Left colon (tissue), 2 donors: ENCODE data around the gene MAP2K2. TPM values are rescaled to one million over a fixed set of nuclear protein-coding genes. Genes with fewer than 3 reads are reported as not detected.

ENCODE experiments used
- ATAC-seq: fragments of 200-7000 bp; cut with Tn5 transposase; one replicate; pipeline ENCODE4 v1.9.1; 2020; ENCODE audit warnings: mild to moderate bottlenecking, moderate library complexity
- DNase-seq, 2 donors: peaks; one replicate each; pipeline ENCODE4 v3.0.0-alpha.2; 2020
- intact Hi-C, 2 donors: fragments of 100-400 bp; cut with DNase I in 1 of 2; cut with micrococcal nuclease in 1 of 2; formaldehyde crosslinking; loops; one replicate each; pipeline versions ENCODE4 v1.11.2 to v1.14.0; 2022; cut with DNase I, micrococcal nuclease
- total RNA-seq, 2 donors: library from RNA; stranded (reverse); fragmentation: NEBNext Ultra II Directional; extraction: Animal tissue kit (Norgen Biotek cat#: 25700); gene quantifications; one replicate each; pipeline ENCODE4 v1.2.1, GENCODE V29; 2021
- donor health status: DM: no; HTN: no; CAD: no.
- donor health status: DM: yes; HTN: yes; CAD: no.

The MAP2K2 gene
- total RNA-seq, 2 donors from 2014 or later: 208 to 229 TPM

DNA sequence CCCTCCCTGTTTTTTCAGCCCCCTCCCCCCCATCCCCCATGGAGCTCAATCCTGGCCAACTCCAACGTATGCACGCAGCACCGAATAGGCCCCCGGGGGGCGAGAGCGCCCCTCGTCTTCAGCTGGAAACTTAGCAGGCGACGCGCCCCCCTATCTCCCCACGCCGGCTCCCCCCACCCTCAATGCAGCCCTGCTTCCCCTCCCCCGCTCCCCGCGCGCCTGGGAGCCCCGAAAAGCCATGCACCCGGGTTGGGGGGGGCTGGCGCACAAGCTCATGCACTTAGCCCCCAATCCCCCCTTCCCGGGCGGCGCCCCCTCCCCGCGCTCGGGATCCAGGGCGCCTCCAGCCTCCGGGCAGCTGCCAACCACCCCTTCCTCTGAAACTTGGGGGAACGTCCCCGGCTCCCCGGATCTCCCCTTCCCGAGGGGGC, 57.7 kb downstream of the MAP2K2 start:
- ATAC-seq (no peak), DNase-seq (peak; percentile 72 to 77)
- intact Hi-C loops: no loop called here

DNA sequence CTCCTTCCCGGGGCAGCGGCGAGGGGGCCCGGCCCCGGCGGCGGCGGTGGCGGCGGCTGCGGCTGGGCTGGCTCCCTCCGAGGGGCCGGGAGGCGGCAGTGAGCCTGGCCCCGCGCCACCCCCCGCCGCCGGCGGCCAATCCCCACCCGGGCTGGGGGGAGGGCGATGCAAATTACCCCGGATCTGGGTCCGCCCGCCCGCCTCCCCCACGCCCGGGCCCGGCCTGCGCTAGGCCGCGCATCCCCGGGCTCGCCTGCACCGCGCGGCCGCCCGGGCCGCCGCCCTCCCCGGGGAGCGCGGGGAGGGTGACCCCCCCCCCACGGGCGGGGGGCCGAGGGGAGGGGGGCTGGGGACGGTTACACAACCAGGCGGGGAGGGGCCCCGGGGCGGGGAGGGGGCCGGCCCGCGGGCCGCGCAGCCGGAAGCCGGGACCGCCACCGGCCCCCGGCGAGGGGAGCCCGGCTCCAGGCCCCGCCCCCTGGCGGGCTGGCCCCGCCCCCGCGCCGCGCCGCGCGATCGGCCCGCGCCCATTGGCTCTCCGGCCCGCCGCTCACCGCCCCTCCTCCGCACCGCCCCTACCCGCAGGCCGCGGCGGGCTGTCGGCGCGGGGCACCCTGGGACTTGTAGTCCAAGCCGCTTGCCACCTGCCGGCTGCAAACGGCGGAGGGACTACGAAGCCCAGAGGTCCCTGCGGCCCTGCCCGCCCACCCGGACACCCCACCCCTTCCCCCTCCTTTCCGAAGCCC, 58.3 kb downstream of the MAP2K2 start:
- ATAC-seq: peak; percentile 45
- intact Hi-C loops: no loop called here
- DNase-seq: peak; percentile 96 to 97

DNA sequence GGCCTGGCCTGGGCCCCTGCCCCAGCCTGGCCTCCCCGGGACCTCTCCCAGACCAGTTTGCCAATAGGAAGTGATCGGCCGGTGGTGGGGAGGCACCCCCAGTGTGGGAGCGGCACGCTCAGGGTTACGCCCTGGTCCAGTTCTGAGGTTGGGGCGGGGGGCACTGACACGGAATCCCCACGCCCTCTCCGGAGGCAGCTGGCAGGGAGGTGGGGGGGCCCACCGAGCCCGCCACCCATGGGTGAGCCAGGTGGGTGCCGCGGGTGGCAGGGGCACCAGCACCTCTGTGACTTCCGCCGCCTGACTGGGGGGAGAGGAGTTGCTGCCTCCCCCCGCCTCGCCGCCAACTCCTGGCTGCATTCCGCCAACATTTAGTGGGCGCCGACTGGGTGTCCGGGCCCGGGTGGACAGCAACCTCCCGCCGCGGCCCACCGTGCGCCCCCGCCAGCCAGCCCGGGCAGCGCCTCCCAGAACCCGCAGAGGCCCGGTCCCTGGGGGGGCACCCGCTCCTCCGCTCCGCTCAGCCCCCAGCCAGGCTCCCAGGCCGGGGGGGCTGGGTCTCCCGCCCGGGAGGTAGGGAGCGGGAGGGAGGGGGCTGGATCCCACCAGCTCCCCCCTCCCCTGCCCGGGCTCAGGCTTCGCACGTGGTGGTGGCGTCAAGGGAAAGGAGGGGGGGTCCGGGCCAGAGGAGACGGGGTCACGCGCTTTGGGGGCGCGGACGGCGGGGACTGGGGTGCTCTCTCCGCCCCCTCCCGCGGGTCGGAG, 59.2 kb downstream of the MAP2K2 start:
- intact Hi-C loops: no loop called here
- ATAC-seq (peak; percentile 2), DNase-seq (peak in 1 of 2 donors; percentile 74)

GRCh38 chr19:4064149-4064495, 59.8 kb downstream of the MAP2K2 start:
- DNase-seq (no peak), ATAC-seq (no peak)
- intact Hi-C loops: no loop called here

DNA sequence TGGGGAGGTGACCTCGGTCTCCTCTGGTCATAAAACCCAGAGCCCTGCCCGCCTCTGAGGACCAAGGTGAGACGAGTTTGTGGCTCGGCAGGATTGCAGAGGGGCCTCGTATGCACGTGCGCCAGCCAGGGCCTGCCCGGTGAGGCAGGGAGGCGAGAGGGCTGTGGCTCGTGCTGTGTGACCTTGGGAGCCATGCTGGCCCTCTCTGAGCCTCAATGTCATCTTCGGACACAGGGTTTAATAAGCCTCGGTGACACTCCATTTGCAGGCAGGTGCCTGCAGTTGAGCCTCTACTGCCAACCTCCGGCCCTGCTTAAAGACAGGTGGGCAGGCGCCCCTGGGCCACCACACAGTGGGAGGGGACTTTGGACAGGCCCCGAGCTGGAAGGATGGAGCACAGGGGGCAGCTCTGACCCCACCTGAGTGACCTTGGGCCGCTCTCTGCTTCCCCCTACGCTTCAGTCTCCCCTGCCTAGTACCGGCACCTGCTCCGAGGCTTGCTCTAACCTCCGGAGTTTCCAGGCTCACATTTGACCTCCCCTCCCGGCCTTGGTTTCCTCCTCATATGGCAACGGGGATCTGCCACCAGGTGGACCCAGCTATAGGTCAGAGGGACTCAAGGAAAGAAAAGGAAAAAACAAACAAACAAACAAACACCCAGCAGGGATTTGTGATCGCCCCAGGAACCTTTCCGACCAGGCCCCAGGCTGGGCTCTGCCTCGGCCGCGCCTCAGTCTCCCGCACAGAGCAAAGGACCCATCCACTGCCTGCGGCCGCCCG, 60.4 kb downstream of the MAP2K2 start:
- peak in 1 of 2 donors; percentile 65 for DNase-seq
- no peak for ATAC-seq
- intact Hi-C loops: no loop called here

GRCh38 chr19:4062419-4063368, 61.2 kb downstream of the MAP2K2 start:
- intact Hi-C loops: no loop called here
- DNase-seq: peak; percentile 56 to 71
- ATAC-seq: no peak

DNA sequence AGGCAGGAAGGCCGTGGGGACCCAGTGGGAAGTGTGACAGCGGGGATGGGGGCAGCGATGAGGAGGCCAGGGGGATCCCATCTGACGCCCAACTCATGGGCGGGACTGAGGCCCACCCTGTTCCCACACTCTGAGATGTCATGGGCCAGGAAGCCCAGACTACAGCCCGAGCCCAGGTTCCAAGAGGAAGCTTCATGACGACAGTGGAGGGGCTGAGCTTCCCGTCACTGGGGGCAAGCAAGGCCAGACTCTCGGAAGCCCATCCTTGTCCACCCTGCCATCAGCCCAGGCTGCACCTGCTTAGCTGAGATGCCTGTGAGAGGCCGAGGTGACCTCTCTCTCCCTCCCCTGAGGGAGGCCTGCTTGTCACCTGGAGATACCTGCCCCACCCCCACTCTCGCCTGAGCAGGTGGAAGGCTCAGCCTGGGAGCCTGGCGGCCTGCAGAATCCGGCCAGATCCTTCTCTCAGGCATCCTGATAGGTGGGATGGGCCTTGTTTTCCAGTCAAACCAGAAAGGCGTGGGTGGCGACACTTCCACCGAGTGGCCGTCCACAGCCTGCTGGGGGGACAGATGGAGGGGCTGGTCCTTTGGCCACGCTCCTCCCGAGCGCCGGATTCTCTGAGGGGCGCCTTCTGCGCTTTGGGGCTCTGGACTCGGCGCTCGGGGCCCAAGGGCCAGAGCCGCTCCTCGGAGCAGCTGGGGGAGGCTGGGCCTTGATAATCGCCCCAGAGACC, 62.1 kb downstream of the MAP2K2 start:
- intact Hi-C loops: no loop called here
- peak; percentile 20 for ATAC-seq
- DNase-seq: peak; percentile 91

- DNase-seq (peak; percentile 95 to 96), ATAC-seq (peak; percentile 47)
- intact Hi-C loops: no loop called here
Observed at GRCh38 chr19:4061178-4061682, 62.7 kb downstream of the MAP2K2 start.

DNA sequence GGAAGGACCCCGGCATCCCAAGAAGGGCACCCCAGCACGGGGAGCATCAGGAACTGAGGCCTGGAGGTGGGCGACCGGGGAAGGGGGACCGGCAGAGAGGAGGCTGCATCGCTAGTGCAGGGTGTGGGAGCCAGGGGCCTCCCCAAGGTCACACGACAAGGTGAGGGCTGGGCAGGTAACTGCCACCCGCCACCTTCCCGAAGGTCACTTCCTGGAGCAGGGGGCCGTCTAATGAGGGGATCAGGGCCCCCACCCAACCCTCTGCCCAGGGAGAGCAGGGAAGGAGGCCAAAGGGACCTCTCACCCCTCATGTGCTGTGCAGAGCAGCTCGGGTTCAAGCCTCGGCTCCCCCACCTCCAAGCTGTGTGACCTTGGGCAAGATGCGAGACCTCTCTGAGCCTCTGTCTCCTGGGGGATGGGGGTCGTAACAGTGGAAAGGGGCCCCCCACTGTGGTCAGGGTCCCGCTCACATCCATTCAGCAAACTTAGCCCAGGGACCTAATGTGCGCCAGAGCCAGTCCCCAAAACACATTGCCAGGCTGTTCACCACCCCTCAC, 63.2 kb downstream of the MAP2K2 start:
- DNase-seq (peak; percentile 67 to 68), ATAC-seq (peak; percentile 24)
- intact Hi-C loops: no loop called here

GRCh38 chr19:4059891-4060620, 63.9 kb downstream of the MAP2K2 start:
- intact Hi-C loops: no loop called here
- ATAC-seq (peak; percentile 42), DNase-seq (peak; percentile 89)

DNA sequence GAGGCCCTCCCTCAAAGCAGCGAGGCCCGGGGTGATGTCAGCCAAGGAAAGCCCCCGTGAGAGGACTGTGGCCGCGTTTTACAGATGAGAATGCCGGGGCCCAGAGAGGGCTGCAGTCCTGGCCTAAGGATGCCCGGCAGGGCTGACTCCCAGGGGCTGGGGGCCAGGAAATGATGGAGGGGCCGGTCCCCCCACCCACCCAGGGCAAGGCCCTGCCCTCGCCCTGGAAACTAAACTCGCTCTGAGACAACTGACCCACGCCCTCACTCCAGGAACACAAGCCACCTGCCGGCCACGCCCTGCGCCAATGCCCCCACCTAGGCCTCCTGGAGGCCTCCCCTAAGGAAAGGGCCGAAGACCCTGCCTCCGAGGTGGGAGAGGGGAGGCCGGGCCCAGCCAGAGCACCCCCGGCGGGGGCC, 64.5 kb downstream of the MAP2K2 start:
- ATAC-seq (peak; percentile 38), DNase-seq (peak; percentile 85 to 88)
- intact Hi-C loops: no loop called here

- intact Hi-C loops: no loop called here
- ATAC-seq: no peak
- DNase-seq: peak in 1 of 2 donors; percentile 53
Observed at GRCh38 chr19:4058693-4059452, 65.0 kb downstream of the MAP2K2 start.

- DNase-seq (peak; percentile 75 to 90), ATAC-seq (peak; percentile 8)
- intact Hi-C loops: no loop called here
Observed at GRCh38 chr19:4057931-4058692, 65.8 kb downstream of the MAP2K2 start.

DNA sequence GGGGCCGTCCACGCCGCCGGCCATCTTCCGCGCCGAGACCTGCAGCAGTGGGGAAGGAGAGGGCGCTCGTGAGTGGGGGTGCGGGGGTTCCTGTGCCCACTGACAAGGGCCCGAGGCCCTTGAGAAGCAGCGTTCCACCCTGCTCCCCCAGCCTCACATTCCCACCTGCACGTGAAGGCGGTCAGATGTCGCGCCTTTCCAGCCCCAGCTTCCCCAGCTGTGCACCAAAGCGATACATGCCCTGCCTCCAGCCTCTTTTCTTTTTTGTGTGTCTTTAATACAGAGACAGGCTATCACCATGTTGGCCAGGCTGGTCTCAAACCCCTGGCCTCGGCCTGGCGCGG, 68.7 kb downstream of the MAP2K2 start:
- intact Hi-C loops: no loop called here

GRCh38 chr19:4054441-4055208, 69.3 kb downstream of the MAP2K2 start:
- intact Hi-C loops: no loop called here
- ATAC-seq: no peak
- DNase-seq: no peak

More for the DNA sequence above, 68.7 kb downstream of the MAP2K2 start:
- ATAC-seq (no peak), DNase-seq (no peak)
